H9 (cell line): ENCODE data around the gene DLG2. TPM values are rescaled to one million over a fixed set of nuclear protein-coding genes. Genes with fewer than 3 reads are reported as not detected.

ENCODE experiments used
- DNase-seq: peaks from one replicate; pipeline ENCODE4 v3.0.0-alpha.2; 2017
- H2AFZ ChIP-seq: one replicate; pipeline ENCODE4 v1.6.1; 2013; ENCODE audit warnings: mild to moderate bottlenecking, low read length, control low read depth, moderate library complexity
- H2AK5ac ChIP-seq: 2 replicates; pipeline ENCODE4 v1.6.1; 2013; ENCODE audit warnings: low read length, control low read depth, mixed read lengths; ENCODE audit not compliant: insufficient read length
- H2BK120ac ChIP-seq: one replicate; pipeline ENCODE4 v1.6.1; 2013; ENCODE audit warnings: low read depth, mild to moderate bottlenecking, low read length, control low read depth, inconsistent platforms; ENCODE audit not compliant: poor library complexity, severe bottlenecking
- H2BK12ac ChIP-seq: 2 replicates; pipeline ENCODE4 v1.6.1; 2013; ENCODE audit warnings: low read length, control low read depth, mixed read lengths, low read depth; ENCODE audit not compliant: insufficient read length
- H2BK15ac ChIP-seq: 2 replicates; pipeline ENCODE4 v1.6.1; 2013; ENCODE audit warnings: low read depth, low read length, control low read depth
- H2BK20ac ChIP-seq: one replicate; pipeline ENCODE4 v1.6.1; 2013; ENCODE audit warnings: low read depth, mild to moderate bottlenecking, low read length, control low read depth, inconsistent platforms; ENCODE audit not compliant: poor library complexity, severe bottlenecking
- H2BK5ac ChIP-seq: 2 replicates; pipeline ENCODE4 v1.6.1; 2013; ENCODE audit warnings: low read length, control low read depth, mixed read lengths; ENCODE audit not compliant: insufficient read length
- H3K14ac ChIP-seq: 2 replicates; pipeline ENCODE4 v1.6.1; 2013; ENCODE audit warnings: low read length, control low read depth; ENCODE audit not compliant: insufficient read depth
- H3K18ac ChIP-seq: 2 replicates; pipeline ENCODE4 v1.6.1; 2013; ENCODE audit warnings: low read depth, mild to moderate bottlenecking, mixed read lengths, low read length, control low read depth; ENCODE audit not compliant: insufficient read length
- H3K23ac ChIP-seq: 2 replicates; pipeline ENCODE4 v1.6.1; 2013; ENCODE audit warnings: low read length, control low read depth, mixed read lengths, low read depth; ENCODE audit not compliant: insufficient read length
- H3K23me2 ChIP-seq: 2 replicates; pipeline ENCODE4 v1.6.1; 2013; ENCODE audit warnings: low read depth, mild to moderate bottlenecking, mixed read lengths, low read length, control low read depth; ENCODE audit not compliant: insufficient read length, poor library complexity, severe bottlenecking
- H3K27ac ChIP-seq: 2 replicates; pipeline ENCODE4 v1.5.1; 2013; ENCODE audit warnings: low read length, control low read depth, mixed read lengths, low read depth; ENCODE audit not compliant: insufficient read length
- H3K27me3 ChIP-seq: 2 replicates; pipeline ENCODE4 v1.6.1; 2013; ENCODE audit warnings: low read length, control low read depth, inconsistent platforms; ENCODE audit not compliant: insufficient read depth
- H3K4ac ChIP-seq: 2 replicates; pipeline ENCODE4 v1.6.1; 2013; ENCODE audit warnings: low read depth, mild to moderate bottlenecking, control low read depth, inconsistent platforms, low read length, moderate library complexity
- H3K4me1 ChIP-seq: 2 replicates; pipeline ENCODE4 v1.6.1; 2013; ENCODE audit warnings: low read length, control low read depth, inconsistent platforms; ENCODE audit not compliant: insufficient read depth
- H3K4me2 ChIP-seq: 2 replicates; pipeline ENCODE4 v1.6.1; 2013; ENCODE audit warnings: low read length, control low read depth, mixed read lengths; ENCODE audit not compliant: insufficient read length, insufficient read depth
- H3K56ac ChIP-seq: 2 replicates; pipeline ENCODE4 v1.6.1; 2013; ENCODE audit warnings: low read depth, mild to moderate bottlenecking, mixed read lengths, low read length, control low read depth; ENCODE audit not compliant: insufficient read length
- H3K79me1 ChIP-seq: 2 replicates; pipeline ENCODE4 v1.6.1; 2013; ENCODE audit warnings: low read depth, mild to moderate bottlenecking, moderate library complexity, low read length, control low read depth, inconsistent platforms; ENCODE audit not compliant: insufficient read depth, poor library complexity, severe bottlenecking
- H3K79me2 ChIP-seq: 2 replicates; pipeline ENCODE4 v1.6.1; 2013; ENCODE audit warnings: low read length, control low read depth, inconsistent platforms; ENCODE audit not compliant: insufficient read depth
- H3K9ac ChIP-seq: 2 replicates; pipeline ENCODE4 v1.6.1; 2013; ENCODE audit warnings: low read length, control low read depth, mixed read lengths; ENCODE audit not compliant: insufficient read length; ENCODE audit errors: extremely low read depth
- H3K9me3 ChIP-seq: one replicate; pipeline ENCODE4 v1.6.1; 2013; ENCODE audit warnings: low read depth, low read length, inconsistent platforms; ENCODE audit not compliant: control insufficient read depth
- H3T11ph ChIP-seq: one replicate; pipeline ENCODE4 v1.6.1; 2013; ENCODE audit warnings: mild to moderate bottlenecking, low read length, control low read depth, inconsistent platforms
- H4K20me1 ChIP-seq: one replicate; pipeline ENCODE4 v1.6.1; 2013; ENCODE audit not compliant: control insufficient read depth, insufficient read length, insufficient read depth
- H4K5ac ChIP-seq: 2 replicates; pipeline ENCODE4 v1.6.1; 2013; ENCODE audit warnings: low read depth, mild to moderate bottlenecking, mixed read lengths, low read length, control low read depth; ENCODE audit not compliant: insufficient read length
- H4K8ac ChIP-seq: replicated peaks from 2 replicates; pipeline ENCODE4 v1.6.1; 2013; ENCODE audit warnings: low read length, control low read depth, mixed read lengths, low read depth; ENCODE audit not compliant: insufficient read length
- H4K91ac ChIP-seq: 2 replicates; pipeline ENCODE4 v1.6.1; 2013; ENCODE audit warnings: low read depth, mild to moderate bottlenecking, moderate library complexity, mixed read lengths, low read length, control low read depth; ENCODE audit not compliant: insufficient read length
- H3K27ac Mint-ChIP-seq, 3 experiments: 2 replicates in 2 of 3; 3 replicates in 1 of 3; pipeline ENCODE4 v1.8.0; 2020 to 2021; ENCODE audit warnings: mixed read lengths in 3 of 3, mild to moderate bottlenecking in 1 of 3, moderate library complexity in 1 of 3
- H3K27me3 Mint-ChIP-seq: 2 replicates; pipeline ENCODE4 v1.8.0; 2021; ENCODE audit warnings: low read depth, mild to moderate bottlenecking, moderate library complexity, mixed read lengths
- H3K36me3 Mint-ChIP-seq, 3 experiments: 2 replicates in 2 of 3; 3 replicates in 1 of 3; pipeline ENCODE4 v1.8.0; 2020 to 2021; ENCODE audit warnings: low read depth in 3 of 3, mixed read lengths in 3 of 3; ENCODE audit not compliant: insufficient read depth in 1 of 3
- H3K4me1 Mint-ChIP-seq, 2 experiments: 2 replicates each; pipeline ENCODE4 v1.8.0; 2020; ENCODE audit warnings: mixed read lengths in 2 of 2
- H3K4me3 Mint-ChIP-seq, 2 experiments: 2 replicates in 1 of 2; 3 replicates in 1 of 2; pipeline ENCODE4 v1.8.0; 2020 to 2021; ENCODE audit warnings: mild to moderate bottlenecking in 2 of 2, mixed read lengths in 2 of 2, moderate library complexity in 1 of 2
- H3K9me3 Mint-ChIP-seq, 2 experiments: 2 replicates in 1 of 2; 3 replicates in 1 of 2; pipeline ENCODE4 v1.8.0; 2020; ENCODE audit warnings: mild to moderate bottlenecking in 2 of 2, mixed read lengths in 2 of 2, moderate library complexity in 1 of 2
- WGBS: extraction: QIAGEN DNeasy Blood & Tissue Kit; methylation state at CpG from one replicate; pipeline ENCODE4 v1.1.7; 2013; ENCODE audit warnings: missing lambda C conversion rate, low lambda C conversion rate, mixed read lengths; ENCODE audit not compliant: insufficient read length; ENCODE audit errors: extremely low coverage; 5-methylcytosine and 5-hydroxymethylcytosine counted together
- total RNA-seq: library from RNA; stranded (reverse); gene quantifications from 2 replicates; pipeline ENCODE4 v1.2.1, GENCODE V29; 2021
- TF ChIP-seq, protein P1 (sequence below): fragments of 200-600 bp; sonication (generic); conservative IDR thresholded peaks from 3 replicates; pipeline ENCODE4 v1.8.0; 2021; ENCODE audit warnings: antibody characterized with exemption, mild to moderate bottlenecking

The DLG2 gene
- total RNA-seq, 1 experiment from 2014 or later, result 8.0 TPM

DNA sequence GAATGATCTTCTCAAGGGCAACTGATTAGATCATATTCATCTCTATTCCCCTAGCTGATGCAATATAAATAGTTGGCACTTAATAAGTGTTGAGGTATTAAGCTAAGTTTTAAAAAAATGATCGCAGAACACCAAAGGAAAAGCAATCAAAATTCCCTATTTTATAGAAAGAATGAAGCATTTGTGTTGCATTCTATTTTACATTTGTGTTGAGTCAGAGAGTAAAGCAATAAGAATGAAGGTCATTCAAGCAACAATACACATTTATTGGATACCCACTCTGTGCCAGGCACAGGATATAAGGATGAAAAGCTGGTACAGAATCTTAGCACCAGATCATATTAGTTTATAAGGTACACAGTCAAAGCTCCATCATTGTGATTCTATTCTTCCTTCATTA lies 1654.6 kb downstream of the DLG2 start:
- Histone ChIP-seq H2AFZ (no peak overlapping the region), H2BK15ac (no peak overlapping the region), H2BK20ac (no peak overlapping the region), H3K23me2 (no peaks in the 10 kb centered on the region), H2BK120ac (no peak overlapping the region), H3T11ph (no peak overlapping the region), H3K4me1 (no peaks in the 10 kb centered on the region), H4K8ac (no peak overlapping the region), H3K4ac (no peak overlapping the region), H3K9me3 (no peaks in the 10 kb centered on the region), H3K79me2 (no peaks in the 10 kb centered on the region), H4K91ac (no peak overlapping the region), H3K18ac (no peak overlapping the region), H2BK12ac (no peak overlapping the region), H3K23ac (no peak overlapping the region), H2BK5ac (no peak overlapping the region), H3K56ac (no peak overlapping the region), H3K14ac (no peak overlapping the region), H4K20me1 (no peaks in the 10 kb centered on the region), H3K27me3 (no peaks in the 10 kb centered on the region), H3K4me2 (no peak overlapping the region), H3K9ac (no peak overlapping the region), H3K79me1 (no peaks in the 10 kb centered on the region), H3K27ac (no peak overlapping the region), H2AK5ac (no peak overlapping the region), H4K5ac (no peak overlapping the region)
- H3K4me3 Mint-ChIP-seq, result no peak overlapping the region
- H3K4me1 Mint-ChIP-seq, result peaks cover 4 to 5% of the 10 kb centered on the region in 2 experiments; a peak in 3 of 4 replicates
- TF ChIP-seq, protein P1, sequence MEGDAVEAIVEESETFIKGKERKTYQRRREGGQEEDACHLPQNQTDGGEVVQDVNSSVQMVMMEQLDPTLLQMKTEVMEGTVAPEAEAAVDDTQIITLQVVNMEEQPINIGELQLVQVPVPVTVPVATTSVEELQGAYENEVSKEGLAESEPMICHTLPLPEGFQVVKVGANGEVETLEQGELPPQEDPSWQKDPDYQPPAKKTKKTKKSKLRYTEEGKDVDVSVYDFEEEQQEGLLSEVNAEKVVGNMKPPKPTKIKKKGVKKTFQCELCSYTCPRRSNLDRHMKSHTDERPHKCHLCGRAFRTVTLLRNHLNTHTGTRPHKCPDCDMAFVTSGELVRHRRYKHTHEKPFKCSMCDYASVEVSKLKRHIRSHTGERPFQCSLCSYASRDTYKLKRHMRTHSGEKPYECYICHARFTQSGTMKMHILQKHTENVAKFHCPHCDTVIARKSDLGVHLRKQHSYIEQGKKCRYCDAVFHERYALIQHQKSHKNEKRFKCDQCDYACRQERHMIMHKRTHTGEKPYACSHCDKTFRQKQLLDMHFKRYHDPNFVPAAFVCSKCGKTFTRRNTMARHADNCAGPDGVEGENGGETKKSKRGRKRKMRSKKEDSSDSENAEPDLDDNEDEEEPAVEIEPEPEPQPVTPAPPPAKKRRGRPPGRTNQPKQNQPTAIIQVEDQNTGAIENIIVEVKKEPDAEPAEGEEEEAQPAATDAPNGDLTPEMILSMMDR, result no peak
- no CpG with 5 or more reads among the region's 1 CpG for WGBS
- no peaks in the 10 kb centered on the region for H3K9me3 Mint-ChIP-seq
- no peaks in the 10 kb centered on the region for H3K27me3 Mint-ChIP-seq
- H3K36me3 Mint-ChIP-seq, result no peaks in the 10 kb centered on the region
- H3K27ac Mint-ChIP-seq, result no peak overlapping the region
- DNase-seq, result no peak
